AG08395 (cell line): ENCODE data around the gene LDB2.

ENCODE experiments used
- DNase-seq: peaks from one replicate; pipeline ENCODE4 v3.0.0; 2012; ENCODE audit warnings: mixed read lengths, low spot score

Gene LDB2

GRCh38 chr4:16843831-16844508 lies 54.5 kb downstream of the LDB2 start:
- peak; percentile 79 for DNase-seq

GRCh38 chr4:16838226-16838875 lies 60.1 kb downstream of the LDB2 start:
- DNase-seq, result no peak

GRCh38 chr4:16837475-16837874 lies 61.0 kb downstream of the LDB2 start:
- no peak for DNase-seq

- DNase-seq, result no peak
Measured at GRCh38 chr4:16836324-16836723, 62.1 kb downstream of the LDB2 start.

GRCh38 chr4:16835597-16836247 lies 62.7 kb downstream of the LDB2 start:
- DNase-seq, result no peak

GRCh38 chr4:16834814-16835213 lies 63.6 kb downstream of the LDB2 start:
- DNase-seq, result no peak

GRCh38 chr4:16833722-16834121 lies 64.7 kb downstream of the LDB2 start:
- no peak for DNase-seq

GRCh38 chr4:16830081-16830480 lies 68.4 kb downstream of the LDB2 start:
- DNase-seq, result no peak

- DNase-seq, result no peak
Measured at GRCh38 chr4:16827794-16828724, 70.4 kb downstream of the LDB2 start.

- no peak for DNase-seq
Measured at GRCh38 chr4:16827045-16827444, 71.4 kb downstream of the LDB2 start.

- no peak for DNase-seq
Measured at GRCh38 chr4:16826406-16826910, 72.0 kb downstream of the LDB2 start.

GRCh38 chr4:16824278-16824806 lies 74.1 kb downstream of the LDB2 start:
- no peak for DNase-seq

GRCh38 chr4:16820329-16820728 lies 78.1 kb downstream of the LDB2 start:
- DNase-seq, result no peak

- no peak for DNase-seq
Measured at GRCh38 chr4:16819652-16820051, 78.8 kb downstream of the LDB2 start.

- no peak for DNase-seq
Measured at GRCh38 chr4:16818005-16818404, 80.4 kb downstream of the LDB2 start.

- DNase-seq, result no peak
Measured at GRCh38 chr4:16817286-16817685, 81.2 kb downstream of the LDB2 start.

GRCh38 chr4:16814361-16814760 lies 84.1 kb downstream of the LDB2 start:
- no peak for DNase-seq

- DNase-seq, result no peak
Measured at GRCh38 chr4:16812041-16812440, 86.4 kb downstream of the LDB2 start.

- DNase-seq, result no peak
Measured at GRCh38 chr4:16809943-16810342, 88.5 kb downstream of the LDB2 start.

GRCh38 chr4:16809064-16809463 lies 89.4 kb downstream of the LDB2 start:
- DNase-seq, result no peak

- DNase-seq, result no peak
Measured at GRCh38 chr4:16807355-16807754, 91.1 kb downstream of the LDB2 start.

- no peak for DNase-seq
Measured at GRCh38 chr4:16804581-16804980, 93.9 kb downstream of the LDB2 start.
